Measurements from ENCODE around the gene VEGFC. TPM values are rescaled to one million over a fixed set of nuclear protein-coding genes. Genes with fewer than 3 reads are reported as not detected.

Gene VEGFC
- total RNA-seq, 2 donors from 2014 or later: 1.1 to 3.5 TPM

GRCh38 chr4:176709417-176709816 is 83.3 kb downstream of the VEGFC start:
- Histone ChIP-seq H3K27me3 (no peaks in the 10 kb centered on the region), H3K9ac (ENCODE audit: low read depth in 2 of 2, low read length in 2 of 2) (no peak overlapping the region), H3K36me3 (no peaks in the 10 kb centered on the region), H3K9me3 (no peaks in the 10 kb centered on the region), H3K4me1 (no peaks in the 10 kb centered on the region), H3K27ac (no peak overlapping the region), H3K4me3 (no peak overlapping the region)
- DNase-seq: no peak
- no peak for TF ChIP-seq CTCF (IDR thresholded peaks at IDR 0.05)
- intact Hi-C loops (cut with DNase I): no loop called here

- intact Hi-C loops (cut with DNase I): no loop called here
- no peak overlapping the region for H3K4me3 ChIP-seq
- no peaks in the 10 kb centered on the region for H3K36me3 ChIP-seq
- H3K9ac ChIP-seq (ENCODE audit: low read depth in 2 of 2, low read length in 2 of 2): no peak overlapping the region
- H3K27ac ChIP-seq: no peak overlapping the region
- H3K4me1 ChIP-seq: no peaks in the 10 kb centered on the region
- H3K27me3 ChIP-seq: no peaks in the 10 kb centered on the region
- DNase-seq: no peak
- no peak for TF ChIP-seq CTCF (IDR thresholded peaks at IDR 0.05)
- no peaks in the 10 kb centered on the region for H3K9me3 ChIP-seq
Observed at GRCh38 chr4:176708771-176709311, 83.9 kb downstream of the VEGFC start.

- no peak for DNase-seq
- no peaks in the 10 kb centered on the region for H3K9me3 ChIP-seq
- no peak overlapping the region for H3K27ac ChIP-seq
- no peaks in the 10 kb centered on the region for H3K4me1 ChIP-seq
- TF ChIP-seq CTCF (IDR thresholded peaks at IDR 0.05): no peak
- no peaks in the 10 kb centered on the region for H3K36me3 ChIP-seq
- H3K4me3 ChIP-seq: no peak overlapping the region
- no peaks in the 10 kb centered on the region for H3K27me3 ChIP-seq
- intact Hi-C loops (cut with DNase I): no loop called here
- H3K9ac ChIP-seq (ENCODE audit: low read depth in 2 of 2, low read length in 2 of 2): no peak overlapping the region
Observed at GRCh38 chr4:176690716-176691115, 102.0 kb downstream of the VEGFC start.

- no peak overlapping the region for H3K9ac ChIP-seq (ENCODE audit: low read depth in 2 of 2, low read length in 2 of 2)
- intact Hi-C loops (cut with DNase I): no loop called here
- no peak for DNase-seq
- no peaks in the 10 kb centered on the region for H3K4me1 ChIP-seq
- H3K9me3 ChIP-seq: no peaks in the 10 kb centered on the region
- no peak overlapping the region for H3K4me3 ChIP-seq
- H3K36me3 ChIP-seq: no peaks in the 10 kb centered on the region
- no peak overlapping the region for H3K27ac ChIP-seq
- no peak for TF ChIP-seq CTCF (IDR thresholded peaks at IDR 0.05)
- H3K27me3 ChIP-seq: no peaks in the 10 kb centered on the region
Observed at GRCh38 chr4:176680668-176681180, 112.0 kb downstream of the VEGFC start.

- no peak overlapping the region for H3K27ac ChIP-seq
- intact Hi-C loops (cut with DNase I): no loop called here
- TF ChIP-seq CTCF (IDR thresholded peaks at IDR 0.05): no peak
Observed at GRCh38 chr4:176676901-176677300, 115.8 kb downstream of the VEGFC start.

More at GRCh38 chr4:176676901-176677300, 115.8 kb downstream of the VEGFC start:
- no peak overlapping the region for H3K9ac ChIP-seq (ENCODE audit: low read depth in 2 of 2, low read length in 2 of 2)
- DNase-seq: no peak
- H3K36me3 ChIP-seq: no peaks in the 10 kb centered on the region
- H3K27me3 ChIP-seq: no peaks in the 10 kb centered on the region
- H3K4me3 ChIP-seq: no peak overlapping the region
- no peaks in the 10 kb centered on the region for H3K4me1 ChIP-seq
- no peaks in the 10 kb centered on the region for H3K9me3 ChIP-seq
